T-helper 2 cell treated with Interferon-gamma antibody and Interleukin-4, amounts not matched to agents 100 ng/mL and 5 ng/mL, for 36 hours (primary cell): ENCODE measurements around the gene SNCB. TPM values are rescaled to one million over a fixed set of nuclear protein-coding genes. Genes with fewer than 3 reads are reported as not detected.

Experiments
- intact Hi-C: fragments of 100-400 bp; cut with micrococcal nuclease; formaldehyde crosslinking; loops from one replicate; pipeline ENCODE4 v1.15.1; 2023
- total RNA-seq: library from RNA; stranded (reverse); gene quantifications from 2 replicates; pipeline ENCODE4 v1.2.3, GENCODE V29; 2022

The SNCB gene
- total RNA-seq, 1 donor from 2014 or later = not detected

DNA sequence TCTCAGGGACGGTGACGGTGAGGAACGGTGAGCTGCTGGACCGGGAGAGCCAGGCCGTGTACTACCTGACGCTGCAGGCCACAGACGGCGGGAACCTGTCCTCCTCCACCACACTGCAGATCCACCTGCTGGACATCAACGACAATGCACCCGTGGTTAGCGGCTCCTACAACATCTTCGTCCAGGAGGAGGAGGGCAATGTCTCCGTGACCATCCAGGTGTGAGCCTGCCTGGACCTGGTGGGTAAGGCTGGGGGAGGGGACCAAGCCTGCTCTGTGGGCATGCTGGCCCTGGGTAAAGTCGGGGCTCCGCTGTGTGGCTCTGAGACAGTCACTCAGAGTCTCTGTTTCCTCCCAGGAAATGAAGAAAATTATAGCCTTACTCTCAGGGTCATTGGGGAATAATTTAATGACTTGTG is 51.9 kb downstream of the SNCB start:
- intact Hi-C loops = no loop called here

DNA sequence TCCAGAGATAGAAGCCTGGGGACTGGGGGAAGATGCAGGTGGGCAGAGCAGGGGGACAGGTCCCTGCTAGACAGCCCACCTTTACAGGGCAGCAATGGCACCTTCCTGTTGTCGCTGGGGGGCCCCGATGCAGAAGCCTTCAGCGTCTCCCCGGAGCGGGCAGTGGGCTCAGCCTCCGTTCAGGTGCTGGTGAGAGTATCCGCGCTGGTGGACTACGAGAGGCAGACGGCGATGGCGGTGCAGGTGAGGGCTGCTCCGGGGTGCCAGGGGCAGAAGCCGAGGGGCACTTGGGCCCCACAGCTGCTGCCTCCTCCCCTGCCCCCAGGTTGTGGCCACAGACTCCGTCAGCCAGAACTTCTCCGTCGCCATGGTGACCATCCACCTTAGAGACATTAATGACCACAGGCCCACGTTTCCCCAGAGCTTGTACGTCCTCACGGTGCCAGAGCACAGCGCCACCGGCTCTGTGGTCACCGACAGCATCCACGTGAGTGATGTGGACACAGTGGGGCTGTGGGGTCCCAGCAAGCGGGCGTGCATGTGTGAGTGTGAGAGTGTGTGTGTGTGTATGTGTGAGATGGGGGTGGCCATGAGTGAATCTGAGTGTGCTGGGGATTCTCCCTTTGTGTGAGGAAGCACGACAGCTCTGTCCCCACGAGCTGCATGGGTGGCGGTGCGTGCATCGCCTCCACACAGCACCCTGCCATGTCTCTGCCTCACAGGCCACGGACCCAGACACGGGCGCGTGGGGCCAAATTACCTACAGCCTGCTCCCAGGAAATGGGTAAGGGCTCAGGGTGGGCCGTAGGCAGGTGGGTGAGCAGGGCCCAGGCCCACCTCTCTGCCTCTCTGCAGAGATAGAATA is 52.8 kb downstream of the SNCB start:
- intact Hi-C loops = no loop called here

DNA sequence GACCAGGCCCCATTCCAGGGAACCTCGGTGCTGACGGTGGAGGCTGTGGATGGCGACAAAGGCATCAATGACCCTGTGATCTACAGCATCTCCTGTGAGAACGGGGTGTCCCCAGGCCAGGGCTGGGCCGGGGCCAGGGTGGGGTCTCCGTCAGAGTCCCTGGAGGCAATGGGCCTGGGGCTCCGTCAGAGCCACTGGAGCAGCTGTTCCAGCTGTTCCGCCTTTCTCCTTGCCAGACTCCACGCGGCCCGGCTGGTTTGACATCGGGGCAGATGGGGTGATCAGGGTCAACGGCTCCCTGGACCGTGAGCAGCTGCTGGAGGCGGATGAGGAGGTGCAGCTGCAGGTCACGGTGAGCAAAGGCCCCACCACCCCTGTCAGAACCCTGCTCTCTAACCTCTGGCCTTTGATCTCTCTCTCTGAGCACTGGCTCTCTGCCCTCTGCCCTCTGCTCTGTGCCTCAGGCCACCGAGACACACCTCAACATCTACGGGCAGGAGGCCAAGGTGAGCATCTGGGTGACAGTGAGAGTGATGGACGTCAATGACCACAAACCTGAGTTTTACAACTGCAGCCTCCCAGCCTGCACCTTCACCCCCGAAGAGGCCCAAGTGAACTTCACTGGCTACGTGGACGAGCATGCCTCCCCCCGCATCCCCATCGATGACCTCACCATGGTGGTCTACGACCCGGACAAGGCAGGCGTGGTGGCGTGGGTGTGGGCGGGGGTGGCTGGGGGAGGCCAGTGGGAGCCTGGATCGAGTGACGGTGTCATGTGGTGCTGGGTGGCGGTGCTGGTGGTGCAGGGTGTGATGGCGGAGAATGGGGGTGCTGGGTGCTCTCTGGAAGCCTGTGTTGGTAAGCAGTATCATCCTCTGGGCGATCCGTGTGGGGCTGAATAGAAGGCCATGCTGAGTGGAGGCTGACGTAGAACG is 54.6 kb downstream of the SNCB start:
- intact Hi-C loops = no loop called here

DNA sequence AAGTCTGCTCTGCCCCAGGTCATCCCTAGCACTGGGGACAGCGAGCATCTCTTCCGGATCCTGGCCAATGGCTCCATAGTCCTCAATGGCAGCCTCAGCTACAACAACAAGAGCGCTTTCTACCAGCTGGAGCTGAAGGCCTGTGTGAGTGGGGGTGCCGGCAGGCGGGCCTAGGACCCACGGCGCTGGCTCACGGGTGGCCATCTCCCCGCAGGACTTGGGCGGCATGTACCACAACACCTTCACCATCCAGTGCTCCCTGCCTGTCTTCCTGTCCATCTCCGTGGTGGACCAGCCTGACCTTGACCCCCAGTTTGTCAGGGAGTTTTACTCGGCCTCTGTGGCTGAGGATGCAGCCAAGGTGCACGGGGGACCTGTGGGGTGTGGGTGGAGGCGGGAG is 55.3 kb downstream of the SNCB start:
- intact Hi-C loops = no loop called here

DNA sequence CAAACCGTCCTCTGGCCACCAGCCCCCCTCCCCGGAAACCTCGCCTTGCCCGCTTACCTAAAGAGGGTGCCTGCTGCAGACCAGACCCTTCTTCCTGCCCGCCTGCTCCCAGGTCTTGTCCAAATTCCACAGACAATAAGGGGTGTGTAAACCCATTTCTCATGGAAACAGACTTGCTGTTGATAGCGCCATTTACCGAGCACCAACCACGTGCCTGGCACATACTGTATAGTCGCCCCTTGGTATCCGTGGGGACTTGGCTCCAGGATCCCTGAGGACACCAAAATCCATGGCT is 56.1 kb downstream of the SNCB start:
- intact Hi-C loops = loop anchor here (5.0 kb wide), 1 partner anchor 157 kb away; the partner anchor contains the start of gene CLTB

DNA sequence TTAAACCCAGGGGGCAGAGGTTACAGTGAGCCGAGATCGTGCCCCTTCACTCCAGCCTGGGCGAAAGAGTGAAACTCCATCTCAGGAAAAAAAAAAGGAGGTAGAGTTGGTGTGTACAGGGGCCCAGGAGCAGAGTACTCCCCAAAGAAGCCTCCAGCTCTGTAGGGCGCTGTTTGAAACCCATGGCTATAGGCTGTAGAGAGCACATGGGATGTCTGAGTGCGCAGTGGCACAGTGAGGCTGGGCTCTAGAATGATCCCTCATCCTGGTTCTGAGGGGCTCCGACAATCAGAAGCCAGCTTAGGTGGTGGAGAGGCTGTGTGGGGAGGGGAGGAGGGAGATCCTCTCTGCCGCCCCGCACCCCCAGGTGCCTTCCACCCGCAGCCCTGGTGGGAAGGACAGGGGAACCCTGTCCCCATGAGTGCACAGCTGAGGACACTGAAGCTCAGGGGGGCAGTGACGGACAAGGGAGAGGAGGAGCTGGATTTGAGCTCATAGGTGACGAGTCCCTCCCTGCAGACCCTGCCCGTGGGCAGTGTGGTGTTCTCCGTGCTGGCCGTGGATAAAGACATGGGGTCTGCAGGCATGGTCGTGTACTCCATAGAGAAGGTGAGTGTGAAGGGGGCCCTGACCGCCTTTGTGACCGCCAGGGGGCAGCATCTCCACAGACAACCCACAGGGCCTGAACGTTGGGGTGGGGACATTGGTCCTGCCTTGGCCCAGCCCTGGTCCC is 56.6 kb downstream of the SNCB start:
- intact Hi-C loops = loop anchor here (5.0 kb wide), 1 partner anchor 156 kb away; the partner anchor contains the start of gene CLTB

Other genes starting within 250 kb of the SNCB start
- 40.2 and 47.8 TPM in 2 replicates for gene NOP16, start 241.9 kb downstream of the SNCB start, total RNA-seq
- gene HIGD2A, start 241.8 kb downstream of the SNCB start, total RNA-seq = 105 and 111 TPM in 2 replicates
- gene CLTB, start 214.0 kb downstream of the SNCB start, total RNA-seq = 63.9 and 71.9 TPM in 2 replicates
- 39.2 and 42.5 TPM in 2 replicates for gene FAF2, start 182.1 kb downstream of the SNCB start, total RNA-seq
- gene RNF44, start 93.1 kb downstream of the SNCB start, total RNA-seq = 105 and 107 TPM in 2 replicates
- gene CDHR2, start 81.2 kb downstream of the SNCB start, total RNA-seq = 1.1 and 1.7 TPM in 2 replicates
- 2.1 and 2.4 TPM in 2 replicates for gene GPRIN1, start 20.4 kb downstream of the SNCB start, total RNA-seq
- not detected in 2 replicates for gene EIF4E1B, start 141 bp upstream of the SNCB start, total RNA-seq
- gene TSPAN17, start 16.9 kb upstream of the SNCB start, total RNA-seq = 39.8 and 42.8 TPM in 2 replicates
- gene UNC5A, start 180.0 kb upstream of the SNCB start, total RNA-seq = not detected in 2 replicates